Motor neuron (in vitro differentiated cells): ENCODE results near the gene SMKR1. TPM values are rescaled to one million over a fixed set of nuclear protein-coding genes. Genes with fewer than 3 reads are reported as not detected.
"Not testable (repeated sequence)": the region's sequence is repeated elsewhere in the genome, so short reads cannot be mapped to it uniquely, and the experiment has no call there.

Source experiments
- ATAC-seq, 8 experiments: fragments of 200-7000 bp; cut with Tn5 transposase; replicated peaks in 6 of 8; 2 replicates each; pipeline ENCODE4 v1.8.0; 2021; ENCODE audit warnings: mild to moderate bottlenecking in 8 of 8, moderate library complexity in 8 of 8
- H3K27ac ChIP-seq, 2 donors: fragments of 250-450 bp; sonication (Bioruptor Pico); 2 replicates each; pipeline ENCODE4 v1.9.0; 2021; ENCODE audit warnings: antibody characterized with exemption in 2 of 2, mild to moderate bottlenecking in 2 of 2, moderate library complexity in 1 of 2
- H3K4me1 ChIP-seq, 2 donors: fragments of 250-450 bp; sonication (Bioruptor Pico); replicated peaks in 1 of 2; 2 replicates each; pipeline ENCODE4 v1.6.1; 2021; ENCODE audit warnings: antibody characterized with exemption in 2 of 2, mild to moderate bottlenecking in 2 of 2, moderate library complexity in 1 of 2
- H3K4me3 ChIP-seq, 5 donors: fragments of 250-450 bp; sonication (Bioruptor Pico); 2 replicates each; pipeline ENCODE4 v1.9.0; 2021; ENCODE audit warnings: antibody characterized with exemption in 5 of 5, mild to moderate bottlenecking in 5 of 5, moderate library complexity in 4 of 5
- WGBS, 10 experiments: fragments of 450-650 bp; shearing (Covaris generic); methylation state at CpG; one replicate each; pipeline ENCODE4 v1.0.0; 2022; 5-methylcytosine and 5-hydroxymethylcytosine counted together
- in situ Hi-C, 9 experiments: fragments of 400-800 bp; cut with MboI; loops; one replicate each; pipeline ENCODE4 v1.15.0; 2021; ENCODE audit warnings: low sequenced_read_pairs in 9 of 9, low pct_unique_long_range_greater_than_20kb in 2 of 9; ENCODE audit not compliant: unreplicated experiment in 9 of 9
- total RNA-seq, 8 experiments: library from RNA; unstranded; fragments of 300-600 nt; gene quantifications; 2 replicates each; pipeline versions ENCODE4 v1.2.3 to v1.2.4, GENCODE V29; 2022

The SMKR1 gene
- total RNA-seq, 8 experiments from 2014 or later, result 1.6 to 6.8 (median 3.6) TPM

DNA sequence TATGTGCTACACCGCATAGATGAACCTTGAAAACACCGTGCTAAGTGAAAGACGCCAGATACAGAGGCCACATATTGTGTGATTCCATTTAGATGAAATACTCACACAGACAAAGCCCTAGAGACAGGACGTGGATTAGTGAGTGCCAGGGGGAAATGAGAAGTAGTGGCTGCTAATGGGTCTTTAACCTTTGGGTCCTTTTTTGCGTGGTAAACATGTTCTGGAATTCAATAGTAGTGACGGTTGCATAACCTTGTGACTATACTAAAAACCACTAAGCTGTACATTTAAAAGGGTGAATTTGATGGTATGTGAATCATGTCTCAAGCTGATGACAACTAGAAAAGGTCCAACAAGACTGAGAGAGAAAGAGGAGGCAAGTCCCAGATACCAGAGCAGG is 15.6 kb downstream of the SMKR1 start:
- no peak for ATAC-seq
- WGBS, 10 experiments, result 87 to 100% (median 92%) methylated on average over 1 to 6 of the region's 6 CpGs; no CpG with 5 or more reads in 3 of the 10 experiments
- in situ Hi-C loops, result no loop called here
- H3K27ac ChIP-seq, result no peak overlapping the region
- H3K4me1 ChIP-seq, result no peaks in the 10 kb centered on the region
- no peak overlapping the region for H3K4me3 ChIP-seq

DNA sequence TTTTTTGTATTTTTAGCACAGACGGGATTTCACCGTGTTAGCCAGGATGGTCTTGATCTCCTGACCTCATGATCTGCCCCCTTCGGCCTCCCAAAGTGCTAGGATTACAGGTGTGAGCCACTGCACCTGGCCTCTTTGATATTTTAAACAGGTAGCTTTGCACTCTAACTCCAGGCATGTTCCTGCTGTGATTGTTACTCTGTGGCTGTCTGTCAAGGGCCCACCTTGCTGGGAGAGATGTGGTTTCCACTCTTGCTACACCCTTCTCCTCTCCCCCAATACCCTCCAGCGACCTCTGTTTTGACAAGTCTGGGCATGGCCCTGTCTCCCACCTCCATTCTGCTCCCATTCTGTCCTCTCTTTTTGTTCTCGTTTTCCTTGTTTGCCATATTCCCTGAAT is 17.1 kb downstream of the SMKR1 start:
- 13 to 71% (median 56%) methylated on average over 1 to 5 of the region's 5 CpGs; no CpG with 5 or more reads in 1 of the 10 experiments for WGBS, 10 experiments
- no peak for ATAC-seq
- H3K4me3 ChIP-seq, result no peak overlapping the region
- no peaks in the 10 kb centered on the region for H3K4me1 ChIP-seq
- H3K27ac ChIP-seq, result no peak overlapping the region
- in situ Hi-C loops, result no loop called here

- in situ Hi-C loops, result no loop called here
- peak in 1 of 8 experiments; percentile 29 for ATAC-seq
These were observed 20.0 kb downstream of the SMKR1 start for GRCh38 chr7:129522088-129522970.

DNA sequence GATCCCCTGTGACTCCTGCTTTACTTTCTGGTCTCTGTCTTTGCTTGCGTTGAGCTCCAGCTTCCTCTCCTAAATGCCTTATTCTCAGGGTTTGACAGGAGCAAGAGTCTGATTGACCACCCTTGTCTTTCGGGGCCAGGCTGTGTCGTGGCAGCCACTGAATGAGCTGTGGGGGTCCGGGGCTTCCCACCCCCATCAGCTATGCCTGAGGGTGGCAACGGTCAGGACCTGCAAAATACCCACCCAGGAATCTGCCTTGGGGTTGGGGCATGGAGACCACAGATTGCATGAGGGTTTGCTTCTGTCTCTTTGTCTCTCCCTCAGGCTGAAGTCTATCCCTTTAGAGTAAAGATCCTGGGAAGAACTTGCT is 20.6 kb downstream of the SMKR1 start:
- 0 to 55% (median 20%) methylated on average over 1 to 3 of the region's 5 CpGs; no CpG with 5 or more reads in 4 of the 10 experiments for WGBS, 10 experiments
- no peaks in the 10 kb centered on the region for H3K4me1 ChIP-seq
- H3K27ac ChIP-seq, result no peak overlapping the region
- ATAC-seq, result no peak
- H3K4me3 ChIP-seq, result no peak overlapping the region
- in situ Hi-C loops, result no loop called here

More at GRCh38 chr7:129522088-129522970, 20.0 kb downstream of the SMKR1 start:
- Histone ChIP-seq H3K4me3 (no peak overlapping the region), H3K4me1 (no peaks in the 10 kb centered on the region), H3K27ac (no peak overlapping the region)
- WGBS, 10 experiments, result 20 to 94% (median 63%) methylated on average over 1 to 15 of the region's 30 CpGs

DNA sequence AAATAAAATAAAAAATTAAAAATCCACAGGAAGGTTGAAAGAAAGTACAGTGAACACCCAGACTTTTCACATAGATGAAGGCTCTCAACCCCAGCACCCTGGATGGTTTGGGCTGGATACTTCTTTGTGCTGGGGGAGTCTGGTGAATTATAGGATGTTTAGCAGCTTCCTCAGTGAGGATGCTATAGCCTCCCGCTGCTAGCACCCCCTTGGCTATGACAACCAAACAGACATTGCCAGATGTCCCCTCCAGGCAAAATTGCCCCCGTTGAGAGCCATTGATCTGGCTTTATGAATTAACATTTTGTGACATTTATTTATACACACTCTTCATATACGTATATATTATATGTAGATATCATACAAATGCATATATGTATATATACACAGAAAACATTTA is 21.6 kb downstream of the SMKR1 start:
- no peaks in the 10 kb centered on the region for H3K4me1 ChIP-seq
- peak in 1 of 8 experiments; percentile 68 for ATAC-seq

DNA sequence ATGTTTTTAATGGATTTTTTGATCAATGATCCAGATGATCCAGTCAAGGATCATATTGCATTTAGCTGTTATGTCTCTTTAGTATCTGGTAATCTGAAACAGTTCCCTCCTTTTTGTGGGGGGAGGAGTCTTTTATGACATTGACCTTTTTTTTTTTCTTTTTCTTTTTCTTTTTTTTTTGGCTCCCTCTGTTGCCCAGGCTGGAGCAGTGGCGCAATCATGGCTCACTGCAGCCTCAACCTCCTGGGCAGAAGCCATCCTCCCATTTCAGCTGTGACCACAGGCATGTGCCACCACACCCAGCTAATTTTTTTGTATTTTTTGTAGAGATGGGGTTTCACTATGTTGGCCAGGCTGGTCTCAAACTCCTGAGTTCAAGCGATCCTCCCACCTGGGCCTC is 22.1 kb downstream of the SMKR1 start:
- 0 to 93% (median 28%) methylated on average over 1 to 2 of the region's 2 CpGs; no CpG with 5 or more reads in 4 of the 10 experiments for WGBS, 10 experiments

More for the DNA sequence above, 21.6 kb downstream of the SMKR1 start:
- WGBS, 10 experiments, result 4 to 100% (median 79%) methylated on average over 1 to 3 of the region's 3 CpGs; no CpG with 5 or more reads in 1 of the 10 experiments
- no peak overlapping the region for H3K27ac ChIP-seq
- in situ Hi-C loops, result no loop called here
- no peak overlapping the region for H3K4me3 ChIP-seq

GRCh38 chr7:129525225-129525862 is 23.0 kb downstream of the SMKR1 start:
- Histone ChIP-seq H3K4me3 (no peak overlapping the region), H3K27ac (no peak overlapping the region), H3K4me1 (no peaks in the 10 kb centered on the region)
- 63 to 90% (median 82%) methylated on average over 1 to 7 of the region's 9 CpGs; no CpG with 5 or more reads in 2 of the 10 experiments for WGBS, 10 experiments
- no peak for ATAC-seq
- in situ Hi-C loops, result no loop called here

More for the DNA sequence above, 22.1 kb downstream of the SMKR1 start:
- H3K27ac ChIP-seq, in situ Hi-C loops, H3K4me1 ChIP-seq, H3K4me3 ChIP-seq: not testable (repeated sequence)
- ATAC-seq, result peak in 3 of 8 experiments; percentile 83 to 99 (median 95)

GRCh38 chr7:129529643-129530042 is 27.3 kb downstream of the SMKR1 start:
- no peak for ATAC-seq
- Histone ChIP-seq H3K4me3 (no peak overlapping the region), H3K27ac (no peak overlapping the region), H3K4me1 (no peaks in the 10 kb centered on the region)
- in situ Hi-C loops, result no loop called here
- 20 to 100% (median 74%) methylated on average over 1 to 3 of the region's 4 CpGs; no CpG with 5 or more reads in 5 of the 10 experiments for WGBS, 10 experiments

GRCh38 chr7:129530795-129531391 is 28.6 kb downstream of the SMKR1 start:
- peak in 5 of 8 experiments; percentile 21 to 55 (median 54) for ATAC-seq
- Histone ChIP-seq H3K4me1 (no peaks in the 10 kb centered on the region), H3K4me3 (no peak overlapping the region), H3K27ac (no peak overlapping the region)
- 13 to 100% (median 69%) methylated on average over 1 to 5 of the region's 5 CpGs for WGBS, 10 experiments
- in situ Hi-C loops, result no loop called here

DNA sequence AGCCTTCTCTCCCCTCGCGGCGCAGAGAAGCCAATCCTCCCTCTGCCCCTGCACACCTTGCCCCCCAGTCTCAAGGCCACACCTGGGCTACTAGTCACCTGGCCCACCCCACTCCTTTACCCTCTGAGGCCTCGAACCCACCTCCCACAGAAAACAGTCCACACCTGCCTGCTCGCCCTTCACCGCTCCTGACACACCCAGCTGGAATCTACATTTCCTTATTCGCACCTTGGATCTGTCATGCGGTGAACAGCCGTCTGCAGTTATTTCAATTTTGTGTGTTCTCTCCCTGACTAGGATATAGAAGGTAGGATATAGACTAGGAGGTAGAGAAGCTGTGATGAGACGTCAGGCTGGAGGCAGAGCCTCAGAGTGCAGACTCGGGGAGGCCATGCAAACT is 29.4 kb downstream of the SMKR1 start:
- in situ Hi-C loops, result no loop called here
- Histone ChIP-seq H3K27ac (no peak overlapping the region), H3K4me3 (no peak overlapping the region), H3K4me1 (peaks cover 0 to 5% of the 10 kb centered on the region in 2 donors)
- WGBS, 10 experiments, result 92% methylated on average over 3 of the region's 11 CpGs; no CpG with 5 or more reads in 9 of the 10 experiments
- no peak for ATAC-seq

GRCh38 chr7:129532375-129532774 is 30.0 kb downstream of the SMKR1 start:
- 81 to 100% (median 99%) methylated on average over 1 to 10 of the region's 19 CpGs; no CpG with 5 or more reads in 2 of the 10 experiments for WGBS, 10 experiments
- peaks cover 0 to 5% of the 10 kb centered on the region in 2 donors for H3K4me1 ChIP-seq
- H3K27ac ChIP-seq, result no peak overlapping the region
- no peak for ATAC-seq
- H3K4me3 ChIP-seq, result no peak overlapping the region
- in situ Hi-C loops, result no loop called here

GRCh38 chr7:129534558-129535274 is 32.4 kb downstream of the SMKR1 start:
- H3K4me3 ChIP-seq, ATAC-seq, H3K27ac ChIP-seq, in situ Hi-C loops, H3K4me1 ChIP-seq: not testable (repeated sequence)
- 20 to 100% (median 93%) methylated on average over 1 to 8 of the region's 20 CpGs for WGBS, 10 experiments
